T-helper 17 cell (primary cell): ENCODE measurements around the gene ANKRD55. TPM values are rescaled to one million over a fixed set of nuclear protein-coding genes. Genes with fewer than 3 reads are reported as not detected.
A peak's percentile ranks its signal among the peaks of the same experiment; 100 is the strongest.
"Not testable (repeated sequence)": the region's sequence is repeated elsewhere in the genome, so short reads cannot be mapped to it uniquely, and the experiment has no call there.

ENCODE experiments used
- ATAC-seq: fragments of 150-1000 bp; cut with Tn5 transposase; 2 replicates; pipeline ENCODE4 v1.10.0; 2021; ENCODE audit warnings: mild to moderate bottlenecking, moderate library complexity
- DNase-seq, 3 donors: peaks; one replicate each; pipeline versions ENCODE4 v3.0.0 to v3.0.0-alpha.2; 2020 to 2021
- H3K9me3 ChIP-seq: one replicate; pipeline ENCODE4 v1.7.0; 2013; ENCODE audit warnings: low read length, mild to moderate bottlenecking; ENCODE audit not compliant: control insufficient read depth, poor library complexity, severe bottlenecking
- H3K27ac Mint-ChIP-seq: one replicate; pipeline ENCODE4 v1.8.0; 2022; ENCODE audit warnings: mild to moderate bottlenecking, moderate library complexity, mixed read lengths
- H3K27me3 Mint-ChIP-seq: one replicate; pipeline ENCODE4 v1.8.0; 2022; ENCODE audit warnings: mixed read lengths
- H3K36me3 Mint-ChIP-seq: one replicate; pipeline ENCODE4 v1.8.0; 2022; ENCODE audit warnings: low read depth, mixed read lengths
- H3K4me1 Mint-ChIP-seq: one replicate; pipeline ENCODE4 v1.8.0; 2022; ENCODE audit warnings: mild to moderate bottlenecking, mixed read lengths
- H3K4me3 Mint-ChIP-seq: one replicate; pipeline ENCODE4 v1.8.0; 2022; ENCODE audit warnings: mild to moderate bottlenecking, moderate library complexity, mixed read lengths
- total RNA-seq, 4 donors: library from RNA in 2 of 4; stranded (reverse) in 2 of 4; gene quantifications; one replicate each; pipeline ENCODE4 v1.2.3 and lab custom pipeline; 2022 to 2026

Gene ANKRD55
- total RNA-seq, 2 donors from 2014 or later, result 2.3 to 3.1 TPM

DNA sequence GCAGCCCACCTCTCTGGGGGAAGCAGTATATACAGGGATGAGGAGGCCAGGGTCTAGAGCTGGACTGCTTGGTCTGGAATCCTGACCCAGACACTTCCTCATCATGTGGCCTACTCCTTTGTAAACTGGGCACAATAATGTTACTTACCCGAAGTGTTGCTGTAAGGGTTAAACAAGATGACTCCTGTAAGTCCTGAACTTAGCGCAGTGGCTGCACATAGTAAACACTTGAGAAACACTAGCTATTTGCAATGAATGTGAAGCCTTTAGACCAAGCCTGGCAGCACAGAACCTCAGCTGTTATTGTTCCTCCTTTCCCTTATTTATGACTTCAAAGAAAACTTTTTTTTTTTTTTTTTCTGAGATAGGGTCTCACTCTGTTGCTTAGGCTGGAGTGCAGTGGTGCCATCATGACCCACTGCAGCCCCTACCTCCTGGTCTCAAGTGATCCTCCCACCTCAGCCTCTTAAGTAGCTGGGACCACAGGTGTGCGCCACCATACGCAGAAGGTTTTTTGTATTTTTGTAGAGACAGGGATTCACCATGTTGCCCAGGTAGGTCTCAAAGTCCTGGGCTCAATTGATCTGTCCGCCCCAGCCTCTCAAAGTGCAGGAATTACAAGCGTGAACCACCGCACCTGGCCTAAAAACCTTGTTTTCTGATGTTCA, 142.2 kb downstream of the ANKRD55 start:
- peaks cover 16% of the 10 kb centered on the region for H3K4me1 Mint-ChIP-seq
- no peaks in the 10 kb centered on the region for H3K9me3 ChIP-seq
- H3K27me3 Mint-ChIP-seq, result no peaks in the 10 kb centered on the region
- no peak for DNase-seq
- peaks cover 2% of the 10 kb centered on the region for H3K36me3 Mint-ChIP-seq
- H3K4me3 Mint-ChIP-seq, result peak overlapping the region; percentile 8
- peak overlapping the region; percentile 22 for H3K27ac Mint-ChIP-seq
- no peak for ATAC-seq

GRCh38 chr5:56088967-56089829, 143.9 kb downstream of the ANKRD55 start:
- Mint-ChIP-seq H3K4me1 (peaks cover 12% of the 10 kb centered on the region), H3K4me3 (no peak overlapping the region), H3K27me3 (no peaks in the 10 kb centered on the region), H3K36me3 (peaks cover 2% of the 10 kb centered on the region), H3K27ac (peak overlapping the region; percentile 1)
- DNase-seq (no peak), ATAC-seq (no peak)
- H3K9me3 ChIP-seq, result no peaks in the 10 kb centered on the region

DNA sequence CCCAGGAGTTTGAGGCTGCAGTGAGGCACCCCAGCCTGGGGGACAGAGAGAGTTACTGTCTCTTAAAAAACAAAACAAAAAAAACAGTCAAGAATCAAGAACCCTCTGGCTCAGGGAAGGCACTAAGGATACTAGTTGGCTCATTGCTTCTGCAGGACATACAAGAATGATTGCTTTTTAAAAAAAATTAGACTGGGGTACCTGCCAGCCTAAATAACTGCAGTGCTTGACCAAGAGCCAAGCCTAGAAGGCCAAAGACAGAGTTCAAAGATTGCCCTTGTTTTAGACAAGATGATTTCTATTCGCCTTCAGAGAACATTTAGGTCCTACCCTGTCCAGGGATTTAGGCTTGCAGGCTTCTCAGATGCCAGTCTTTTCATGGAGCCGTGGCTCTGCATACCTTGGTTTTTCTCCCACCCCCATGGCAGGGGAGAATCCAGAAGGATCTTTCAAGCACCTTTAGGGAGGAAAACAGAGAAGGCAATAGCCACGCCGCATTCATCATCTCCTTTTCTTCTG, 144.6 kb downstream of the ANKRD55 start:
- Mint-ChIP-seq H3K4me3 (no peak overlapping the region), H3K27ac (no peak overlapping the region), H3K4me1 (peaks cover 14% of the 10 kb centered on the region), H3K27me3 (no peaks in the 10 kb centered on the region), H3K36me3 (peaks cover 2% of the 10 kb centered on the region)
- DNase-seq (no peak), ATAC-seq (no peak)
- H3K9me3 ChIP-seq, result no peaks in the 10 kb centered on the region

GRCh38 chr5:56085193-56085592, 147.9 kb downstream of the ANKRD55 start:
- Mint-ChIP-seq H3K27me3 (no peaks in the 10 kb centered on the region), H3K36me3 (peaks cover 2% of the 10 kb centered on the region), H3K4me1 (peaks cover 24% of the 10 kb centered on the region), H3K4me3 (peak overlapping the region; percentile 1), H3K27ac (no peak overlapping the region)
- H3K9me3 ChIP-seq, result no peaks in the 10 kb centered on the region
- ATAC-seq (peak; percentile 46), DNase-seq (no peak)

- Mint-ChIP-seq H3K27me3 (no peaks in the 10 kb centered on the region), H3K27ac (no peak overlapping the region), H3K4me1 (peaks cover 24% of the 10 kb centered on the region), H3K36me3 (peaks cover 2% of the 10 kb centered on the region), H3K4me3 (no peak overlapping the region)
- H3K9me3 ChIP-seq, result no peaks in the 10 kb centered on the region
- ATAC-seq (no peak), DNase-seq (no peak)
Observed at GRCh38 chr5:56083286-56083854, 149.8 kb downstream of the ANKRD55 start.

DNA sequence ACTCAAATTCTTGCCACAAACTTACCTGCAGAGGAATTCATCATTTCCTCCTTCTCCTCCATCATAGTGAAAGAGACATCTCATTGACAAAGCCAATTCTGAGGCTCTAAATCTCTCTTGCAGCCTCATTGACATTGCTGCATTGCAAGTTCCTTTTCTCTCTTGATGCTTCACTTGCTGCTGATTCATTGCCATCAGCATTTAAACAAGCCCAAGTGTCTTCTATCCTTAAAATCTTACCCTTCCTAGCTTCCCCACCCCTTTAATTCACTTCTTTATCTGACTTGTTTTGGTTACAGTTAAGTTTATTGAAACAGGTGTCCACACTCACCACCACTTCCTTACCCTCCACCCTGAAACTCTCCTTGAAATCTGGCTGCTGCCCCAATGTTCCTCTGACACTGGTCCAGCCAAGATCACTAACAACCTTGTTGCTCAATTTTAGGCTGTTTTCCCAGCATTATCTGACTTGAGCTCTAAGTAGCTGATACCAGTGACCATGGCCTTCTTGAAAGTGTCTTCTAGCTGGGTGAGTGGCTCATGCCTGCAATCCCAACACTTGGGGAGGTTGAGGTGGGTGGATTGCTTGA, 152.0 kb downstream of the ANKRD55 start:
- ATAC-seq, result peak; percentile 84
- not testable (repeated sequence) for H3K9me3 ChIP-seq, H3K27me3 Mint-ChIP-seq, H3K36me3 Mint-ChIP-seq, DNase-seq
- Mint-ChIP-seq H3K27ac (peak overlapping the region; percentile 92), H3K4me3 (peak overlapping the region; percentile 83), H3K4me1 (peaks cover 26% of the 10 kb centered on the region)

- Mint-ChIP-seq H3K27ac (peak overlapping the region; percentile 92), H3K27me3 (no peaks in the 10 kb centered on the region), H3K4me3 (no peak overlapping the region), H3K4me1 (peaks cover 26% of the 10 kb centered on the region), H3K36me3 (no peaks in the 10 kb centered on the region)
- no peaks in the 10 kb centered on the region for H3K9me3 ChIP-seq
- peak; percentile 42 for ATAC-seq
- DNase-seq, result no peak
Observed at GRCh38 chr5:56080375-56081052, 152.6 kb downstream of the ANKRD55 start.

- ATAC-seq, H3K36me3 Mint-ChIP-seq, H3K27ac Mint-ChIP-seq, H3K4me3 Mint-ChIP-seq, DNase-seq, H3K9me3 ChIP-seq, H3K27me3 Mint-ChIP-seq: not testable (repeated sequence)
- peaks cover 24% of the 10 kb centered on the region for H3K4me1 Mint-ChIP-seq
Observed at GRCh38 chr5:56079157-56079500, 154.0 kb downstream of the ANKRD55 start.

- DNase-seq (no peak), ATAC-seq (no peak)
- no peak overlapping the region for H3K4me3 Mint-ChIP-seq
- H3K27me3 Mint-ChIP-seq, result no peaks in the 10 kb centered on the region
- H3K4me1 Mint-ChIP-seq, result peaks cover 29% of the 10 kb centered on the region
- H3K27ac Mint-ChIP-seq, result no peak overlapping the region
- H3K36me3 Mint-ChIP-seq, result no peaks in the 10 kb centered on the region
- H3K9me3 ChIP-seq, result no peaks in the 10 kb centered on the region
Observed at GRCh38 chr5:56078278-56079156, 154.6 kb downstream of the ANKRD55 start.

- peaks cover 33% of the 10 kb centered on the region for H3K4me1 Mint-ChIP-seq
- ATAC-seq (no peak), DNase-seq (no peak)
- H3K27ac Mint-ChIP-seq, result no peak overlapping the region
- no peak overlapping the region for H3K4me3 Mint-ChIP-seq
- no peaks in the 10 kb centered on the region for H3K9me3 ChIP-seq
- H3K27me3 Mint-ChIP-seq, result no peaks in the 10 kb centered on the region
- H3K36me3 Mint-ChIP-seq, result no peaks in the 10 kb centered on the region
Observed at GRCh38 chr5:56077796-56078233, 155.3 kb downstream of the ANKRD55 start.

- no peak overlapping the region for H3K4me3 Mint-ChIP-seq
- no peaks in the 10 kb centered on the region for H3K27me3 Mint-ChIP-seq
- no peaks in the 10 kb centered on the region for H3K36me3 Mint-ChIP-seq
- DNase-seq (no peak), ATAC-seq (no peak)
- H3K27ac Mint-ChIP-seq, result peak overlapping the region; percentile 62
- H3K9me3 ChIP-seq, result no peaks in the 10 kb centered on the region
- H3K4me1 Mint-ChIP-seq, result peaks cover 32% of the 10 kb centered on the region
Observed at GRCh38 chr5:56076486-56076885, 156.6 kb downstream of the ANKRD55 start.

- ATAC-seq (no peak), DNase-seq (no peak)
- no peaks in the 10 kb centered on the region for H3K36me3 Mint-ChIP-seq
- H3K27me3 Mint-ChIP-seq, result no peaks in the 10 kb centered on the region
- H3K27ac Mint-ChIP-seq, result peak overlapping the region; percentile 62
- no peaks in the 10 kb centered on the region for H3K9me3 ChIP-seq
- peaks cover 34% of the 10 kb centered on the region for H3K4me1 Mint-ChIP-seq
- no peak overlapping the region for H3K4me3 Mint-ChIP-seq
Observed at GRCh38 chr5:56075361-56075760, 157.8 kb downstream of the ANKRD55 start.
